Pancreas (tissue), 10 donors: Measurements from ENCODE around the gene TMEM267. TPM values are rescaled to one million over a fixed set of nuclear protein-coding genes. Genes with fewer than 3 reads are reported as not detected.
A peak's percentile ranks its signal among the peaks of the same experiment; 100 is the strongest.
"Not testable (repeated sequence)": the region's sequence is repeated elsewhere in the genome, so short reads cannot be mapped to it uniquely, and the experiment has no call there.

Experiments
- ATAC-seq, 4 donors: fragments of 200-7000 bp; cut with Tn5 transposase; one replicate each; pipeline versions ENCODE4 v1.8.0 to v1.9.1; 2020; ENCODE audit warnings: mild to moderate bottlenecking in 4 of 4, moderate library complexity in 4 of 4
- DNase-seq, 6 donors: peaks; one replicate each; pipeline ENCODE4 v3.0.0-alpha.2; 2020
- FAIRE-seq: peaks from 2 replicates; lab custom pipeline; 2012; peaks lifted over from hg19 to GRCh38; lab: Jason Lieb, UNC
- H3K27ac ChIP-seq, 4 donors: fragments of 200-600 bp; sonication (generic); 1 replicate in 3 of 4; 2 replicates in 1 of 4; pipeline versions ENCODE4 v1.5.0 to v1.8.0; 2020
- H3K27me3 ChIP-seq, 4 donors: fragments of 200-600 bp; one replicate each; pipeline ENCODE4 v1.8.0; 2021
- H3K36me3 ChIP-seq, 3 donors: fragments of 200-600 bp; sonication (generic) in 1 of 3; one replicate each; pipeline versions ENCODE4 v1.5.0 to v1.8.0; 2020 to 2021
- H3K4me1 ChIP-seq, 3 donors: fragments of 200-600 bp; one replicate each; pipeline ENCODE4 v1.8.0; 2021
- H3K4me3 ChIP-seq, 4 donors: fragments of 200-600 bp; sonication (generic) in 2 of 4; one replicate each; pipeline versions ENCODE4 v1.5.0 to v1.8.0; 2020 to 2021
- H3K9me3 ChIP-seq, 4 donors: fragments of 200-600 bp; one replicate each; pipeline ENCODE4 v1.8.0; 2021
- WGBS, 2 donors: extraction: QIAGEN DNeasy Blood & Tissue Kit; methylation state at CpG; one replicate each; pipeline ENCODE4 v1.1.7; 2013; 5-methylcytosine and 5-hydroxymethylcytosine counted together
- intact Hi-C, 3 donors: fragments of 100-400 bp; cut with DNase I; formaldehyde crosslinking; loops; one replicate each; pipeline versions ENCODE4 v1.11.1 to v1.14.2; 2022
- polyA plus RNA-seq, 2 donors: library from polyadenylated mRNA; stranded (reverse); fragments of 200-250 nt; gene quantifications; one replicate each; pipeline ENCODE4 v1.2.3, GENCODE V29; 2013
- total RNA-seq, 6 donors: library from RNA; stranded (reverse); fragmentation: NEBNext Ultra II Directional in 4 of 6; extraction: Animal tissue kit (Norgen Biotek cat#: 25700) in 4 of 6; gene quantifications; one replicate each; pipeline versions ENCODE4 v1.2.1 to v1.2.4, GENCODE V29; 2021 to 2023
- TF ChIP-seq, protein P1 (sequence below), 4 donors: fragments of 200-600 bp; sonication (generic) in 3 of 4; IDR thresholded peaks; one replicate each; pipeline versions ENCODE4 v1.5.0 to v1.8.0; 2021; ENCODE audit warnings: antibody characterized with exemption in 4 of 4
- donor health status: healthy with polysubstance abuse.
- donor health status: DM: no; HTN: no; CAD: no; lungs with moderate emphysema.
- donor health status: DM: no; HTN: no; CAD: no.
- donor health status: control.
- donor health status: control.
- donor health status: Bipolar disorder and iron deficiency.
- donor health status: DM: yes; HTN: yes; CAD: no.
- donor health status: DM: no; HTN: no; CAD: no.
- donor health status: DM: no; HTN: no; CAD: no.
- donor health status: DM: yes; HTN: yes; CAD: no.

Gene TMEM267
- total and polyA plus RNA-seq, 8 donors, result 3.5 to 8.4 (median 5.2) TPM

DNA sequence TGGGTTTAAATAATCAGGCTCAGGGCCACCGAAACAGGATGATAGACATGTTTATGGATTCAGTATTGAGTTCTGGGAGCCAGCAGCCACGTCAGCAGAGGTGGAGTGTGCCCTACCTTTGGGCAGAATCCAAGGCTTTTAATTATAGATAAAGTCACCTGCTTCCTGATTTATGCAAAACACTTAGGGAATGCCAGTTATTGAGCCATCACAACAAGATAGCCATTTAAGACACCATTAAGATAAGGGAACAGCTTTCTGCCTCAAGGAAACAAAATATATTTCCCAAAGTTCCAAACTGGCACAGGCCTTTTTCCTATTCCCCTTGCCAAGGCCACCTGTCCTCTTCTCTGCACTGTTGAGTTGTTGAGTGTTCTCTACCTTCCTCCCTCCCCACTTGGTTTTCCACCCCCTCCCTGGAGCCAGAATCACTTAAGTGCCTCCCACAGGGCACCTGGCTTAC is 73.8 kb downstream of the TMEM267 start:
- Histone ChIP-seq H3K9me3 (no peaks in the 10 kb centered on the region), H3K27me3 (no peaks in the 10 kb centered on the region), H3K36me3 (no peaks in the 10 kb centered on the region), H3K4me3 (peak overlapping the region in 1 of 4 donors; percentile 25), H3K27ac (peak overlapping the region; percentile 38 to 84 (median 68)), H3K4me1 (peaks cover 21 to 32% (median 22%) of the 10 kb centered on the region in 3 donors)
- intact Hi-C loops, result loop anchor here in 1 of 3 donors (5.0 kb wide), 1 partner anchor 72 kb away; the partner anchor contains the start of gene TMEM267
- no peak for FAIRE-seq
- peak; percentile 86 to 91 (median 86) for ATAC-seq
- TF ChIP-seq, protein P1, sequence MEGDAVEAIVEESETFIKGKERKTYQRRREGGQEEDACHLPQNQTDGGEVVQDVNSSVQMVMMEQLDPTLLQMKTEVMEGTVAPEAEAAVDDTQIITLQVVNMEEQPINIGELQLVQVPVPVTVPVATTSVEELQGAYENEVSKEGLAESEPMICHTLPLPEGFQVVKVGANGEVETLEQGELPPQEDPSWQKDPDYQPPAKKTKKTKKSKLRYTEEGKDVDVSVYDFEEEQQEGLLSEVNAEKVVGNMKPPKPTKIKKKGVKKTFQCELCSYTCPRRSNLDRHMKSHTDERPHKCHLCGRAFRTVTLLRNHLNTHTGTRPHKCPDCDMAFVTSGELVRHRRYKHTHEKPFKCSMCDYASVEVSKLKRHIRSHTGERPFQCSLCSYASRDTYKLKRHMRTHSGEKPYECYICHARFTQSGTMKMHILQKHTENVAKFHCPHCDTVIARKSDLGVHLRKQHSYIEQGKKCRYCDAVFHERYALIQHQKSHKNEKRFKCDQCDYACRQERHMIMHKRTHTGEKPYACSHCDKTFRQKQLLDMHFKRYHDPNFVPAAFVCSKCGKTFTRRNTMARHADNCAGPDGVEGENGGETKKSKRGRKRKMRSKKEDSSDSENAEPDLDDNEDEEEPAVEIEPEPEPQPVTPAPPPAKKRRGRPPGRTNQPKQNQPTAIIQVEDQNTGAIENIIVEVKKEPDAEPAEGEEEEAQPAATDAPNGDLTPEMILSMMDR (IDR thresholded peaks at IDR 0.05), result no peak
- WGBS, 2 donors, result 6% methylated on average over 2 of the region's 2 CpGs
- DNase-seq, result peak; percentile 60 to 90 (median 78)

DNA sequence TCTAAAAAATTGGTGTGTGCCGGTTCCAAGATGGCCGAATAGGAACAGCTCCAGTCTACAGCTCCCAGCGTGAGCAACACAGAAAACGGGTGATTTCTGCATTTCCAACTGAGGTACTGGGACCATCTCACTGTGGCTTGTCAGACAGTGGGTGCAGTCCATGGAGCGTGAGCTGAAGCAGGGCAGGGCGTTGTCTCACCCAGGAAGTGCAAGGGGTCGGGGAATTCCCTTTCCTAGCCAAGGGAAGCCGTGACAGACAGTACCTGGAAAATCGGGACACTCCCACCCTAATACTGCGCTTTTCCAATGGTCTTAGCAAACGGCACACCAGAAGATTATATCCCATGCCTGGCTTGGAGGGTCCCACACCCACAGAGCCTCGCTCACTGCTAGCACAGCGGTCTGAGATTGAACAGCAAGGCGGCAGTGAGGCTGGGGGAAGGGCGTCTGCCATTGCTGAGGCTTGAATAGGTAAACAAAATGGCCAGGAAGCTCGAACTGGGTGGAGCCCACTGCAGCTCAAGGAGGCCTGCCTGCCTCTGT is 81.1 kb downstream of the TMEM267 start:
- ATAC-seq, H3K27ac ChIP-seq, H3K4me3 ChIP-seq, H3K4me1 ChIP-seq, FAIRE-seq, intact Hi-C loops, H3K36me3 ChIP-seq, H3K9me3 ChIP-seq, DNase-seq, H3K27me3 ChIP-seq: not testable (repeated sequence)
- WGBS, 2 donors, result 89 to 94% methylated on average over 16 of the region's 16 CpGs

DNA sequence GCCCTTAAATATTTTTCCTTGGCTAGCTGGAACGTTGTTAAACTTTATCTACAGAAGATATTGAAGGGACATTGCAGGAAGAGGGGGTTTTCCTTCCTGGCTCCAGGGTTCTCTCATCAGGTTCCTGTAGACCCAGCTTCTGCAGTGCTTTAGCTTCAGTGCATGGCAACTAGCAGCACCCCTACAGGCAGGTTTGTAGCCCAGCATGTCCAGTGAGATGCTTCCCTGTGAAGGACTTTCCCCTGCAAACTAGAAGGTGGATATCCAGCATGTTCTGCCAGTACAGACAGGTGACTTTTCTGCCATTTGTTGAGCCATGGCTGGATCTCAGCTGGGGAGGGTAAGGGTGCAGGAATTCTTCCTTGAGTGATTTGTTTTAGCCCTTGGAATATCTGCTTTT is 81.8 kb downstream of the TMEM267 start:
- DNase-seq, result no peak
- no peak overlapping the region for H3K27ac ChIP-seq
- intact Hi-C loops, result no loop called here
- H3K9me3 ChIP-seq, result no peaks in the 10 kb centered on the region
- no peak for FAIRE-seq
- WGBS, 2 donors, result 54 to 55% methylated on average over 1 of the region's 1 CpG
- no peaks in the 10 kb centered on the region for H3K27me3 ChIP-seq
- H3K36me3 ChIP-seq, result no peaks in the 10 kb centered on the region
- H3K4me1 ChIP-seq, result peaks cover 0 to 3% (median 0%) of the 10 kb centered on the region in 3 donors
- TF ChIP-seq, protein P1 (IDR thresholded peaks at IDR 0.05), result no peak
- ATAC-seq, result no peak
- no peak overlapping the region for H3K4me3 ChIP-seq

- no peaks in the 10 kb centered on the region for H3K36me3 ChIP-seq
- no peak for DNase-seq
- intact Hi-C loops, result no loop called here
- peaks cover 0 to 3% (median 0%) of the 10 kb centered on the region in 3 donors for H3K4me1 ChIP-seq
- ATAC-seq, result no peak
- TF ChIP-seq, protein P1 (IDR thresholded peaks at IDR 0.05), result no peak
- FAIRE-seq, result no peak
- H3K4me3 ChIP-seq, result no peak overlapping the region
- no peak overlapping the region for H3K27ac ChIP-seq
- WGBS, 2 donors, result 90 to 98% methylated on average over 3 of the region's 3 CpGs
- H3K27me3 ChIP-seq, result no peaks in the 10 kb centered on the region
- H3K9me3 ChIP-seq, result no peaks in the 10 kb centered on the region
Measured at GRCh38 chr5:43400082-43400481, 83.6 kb downstream of the TMEM267 start.

- TF ChIP-seq, protein P1 (IDR thresholded peaks at IDR 0.05), result no peak
- DNase-seq, result peak; percentile 49 to 80 (median 58)
- FAIRE-seq, result no peak
- Histone ChIP-seq H3K27me3 (no peaks in the 10 kb centered on the region), H3K4me3 (peak overlapping the region; percentile 38 to 53 (median 40)), H3K27ac (peak overlapping the region; percentile 41 to 66 (median 50)), H3K4me1 (peaks cover 0 to 3% (median 0%) of the 10 kb centered on the region in 3 donors), H3K36me3 (no peaks in the 10 kb centered on the region), H3K9me3 (no peaks in the 10 kb centered on the region)
- intact Hi-C loops, result no loop called here
- peak; percentile 90 to 96 (median 96) for ATAC-seq
- 5 to 12% methylated on average over 53 of the region's 53 CpGs for WGBS, 2 donors
Measured at GRCh38 chr5:43396762-43397304, 86.8 kb downstream of the TMEM267 start.

Other genes with a start within 250 kb of the TMEM267 start
- 10 to 100 TPM; 13.3 to 33.1 (median 22.1) TPM for gene HMGCS1, start 170.5 kb downstream of the TMEM267 start, total RNA-seq
- gene HMGCS1, start 170.5 kb downstream of the TMEM267 start, polyA plus RNA-seq, result 10 to 100 TPM; 11.4 to 17.6 TPM
- 10 to 100 TPM in 3 of 6 donors, 1 to 10 TPM in 3; 3.1 to 22.7 (median 10.4) TPM for gene CCL28, start 71.5 kb downstream of the TMEM267 start, total RNA-seq
- gene CCL28, start 71.5 kb downstream of the TMEM267 start, polyA plus RNA-seq, result 1 to 10 TPM; 6.0 to 6.5 TPM
- gene C5orf34, start 31.3 kb upstream of the TMEM267 start, total RNA-seq, result under 1 TPM; 0.22 to 0.56 (median 0.41) TPM
- under 1 TPM; 0.27 to 0.40 TPM for gene C5orf34, start 31.3 kb upstream of the TMEM267 start, polyA plus RNA-seq
- 10 to 100 TPM; 22.4 to 43.9 (median 30.6) TPM for gene PAIP1, start 73.2 kb upstream of the TMEM267 start, total RNA-seq
- gene PAIP1, start 73.2 kb upstream of the TMEM267 start, polyA plus RNA-seq, result 10 to 100 TPM; 22.9 to 29.9 TPM
- 10 to 100 TPM; 27.1 to 48.0 (median 36.1) TPM for gene NNT, start 119.3 kb upstream of the TMEM267 start, total RNA-seq
- 10 to 100 TPM in 1 of 2 donors, 1 to 10 TPM in 1; 6.1 to 13.3 TPM for gene NNT, start 119.3 kb upstream of the TMEM267 start, polyA plus RNA-seq